ENCODE data around the gene MPPED2. TPM values are rescaled to one million over a fixed set of nuclear protein-coding genes. Genes with fewer than 3 reads are reported as not detected.

MPPED2 gene
- total and polyA plus RNA-seq, 12 donors, result 2.2 to 15.1 (median 10.4) TPM

GRCh38 chr11:30567644-30568043 lies 18.5 kb downstream of the MPPED2 start:
- Histone ChIP-seq H3K4me3 (no peak overlapping the region), H3K4me1 (peaks cover 0 to 16% (median 0%) of the 10 kb centered on the region in 9 donors)
- no peak for TF ChIP-seq CTCF (IDR thresholded peaks at IDR 0.05)

GRCh38 chr11:30567120-30567519 lies 19.0 kb downstream of the MPPED2 start:
- no peak overlapping the region for H3K27ac ChIP-seq
- no peak for TF ChIP-seq CTCF (IDR thresholded peaks at IDR 0.05)
- no peaks in the 10 kb centered on the region for H3K27me3 ChIP-seq
- WGBS, 2 donors, result 65 to 67% methylated on average over 5 of the region's 5 CpGs
- H3K36me3 ChIP-seq, result no peaks in the 10 kb centered on the region
- H3K9me3 ChIP-seq, result no peaks in the 10 kb centered on the region
- no peak for DNase-seq
- H3K4me3 ChIP-seq, result no peak overlapping the region
- H3K4me1 ChIP-seq, result peaks cover 0 to 16% (median 0%) of the 10 kb centered on the region in 9 donors
- no peak for ATAC-seq
- intact Hi-C loops (cut with DNase I), result no loop called here

More at GRCh38 chr11:30567644-30568043, 18.5 kb downstream of the MPPED2 start:
- Histone ChIP-seq H3K9me3 (no peaks in the 10 kb centered on the region), H3K36me3 (no peaks in the 10 kb centered on the region), H3K27me3 (no peaks in the 10 kb centered on the region), H3K27ac (no peak overlapping the region)
- ATAC-seq (no peak), DNase-seq (no peak)
- intact Hi-C loops (cut with DNase I), result no loop called here
- WGBS, 2 donors, result 94 to 97% methylated on average over 1 of the region's 1 CpG

GRCh38 chr11:30566482-30566881 lies 19.7 kb downstream of the MPPED2 start:
- intact Hi-C loops (cut with DNase I), result no loop called here
- Histone ChIP-seq H3K4me1 (peaks cover 0 to 17% (median 1%) of the 10 kb centered on the region in 9 donors), H3K27me3 (no peaks in the 10 kb centered on the region), H3K9me3 (no peaks in the 10 kb centered on the region), H3K27ac (no peak overlapping the region), H3K4me3 (no peak overlapping the region), H3K36me3 (no peaks in the 10 kb centered on the region)
- DNase-seq, result no peak
- ATAC-seq, result no peak
- TF ChIP-seq CTCF (IDR thresholded peaks at IDR 0.05), result no peak
- 69 to 78% methylated on average over 3 of the region's 3 CpGs for WGBS, 2 donors

- Histone ChIP-seq H3K27me3 (no peaks in the 10 kb centered on the region), H3K4me3 (no peak overlapping the region), H3K27ac (no peak overlapping the region), H3K4me1 (peaks cover 0 to 30% (median 11%) of the 10 kb centered on the region in 9 donors), H3K36me3 (no peaks in the 10 kb centered on the region), H3K9me3 (no peaks in the 10 kb centered on the region)
- WGBS, 2 donors, result 71 to 86% methylated on average over 10 of the region's 10 CpGs
- intact Hi-C loops (cut with DNase I), result no loop called here
- no peak for DNase-seq
- no peak for ATAC-seq
- TF ChIP-seq CTCF (IDR thresholded peaks at IDR 0.05), result no peak
Measured at GRCh38 chr11:30565027-30565426, 21.1 kb downstream of the MPPED2 start.

Data from heart right ventricle (tissue), 16 donors.